Measurements from ENCODE around the gene CACNA1F.

DNA sequence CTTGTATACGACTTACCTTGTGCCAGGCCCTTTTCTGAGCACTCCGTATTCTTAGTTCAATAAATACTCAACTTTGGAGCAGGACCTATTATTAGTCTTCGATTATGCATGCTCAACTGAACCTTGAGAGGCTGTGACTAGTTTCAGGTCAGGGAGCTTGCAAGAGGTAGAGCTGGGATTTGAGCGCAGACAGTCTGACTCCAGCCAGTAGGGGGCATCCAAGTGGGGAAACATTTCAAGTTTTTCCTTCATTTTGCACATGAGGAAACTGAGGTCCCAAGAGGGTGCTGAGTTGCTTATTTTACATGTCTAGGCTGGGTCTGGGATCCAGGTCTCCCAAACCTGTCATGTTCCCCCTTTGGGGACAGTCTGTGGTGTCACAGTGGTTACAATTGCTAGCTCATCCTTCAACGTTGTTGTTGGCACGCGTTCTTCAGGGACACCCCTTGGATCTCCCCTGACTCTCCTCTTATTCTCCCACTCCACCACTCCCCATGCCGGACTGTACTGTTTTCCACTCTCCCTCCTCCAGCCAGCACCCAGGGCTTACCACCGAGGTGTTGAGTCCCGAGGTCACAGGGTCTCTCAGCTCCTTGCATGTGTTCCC lies 40.3 kb downstream of the CACNA1F start:
- TF ChIP-seq CTCF (conservative IDR thresholded peaks at IDR 0.05; ENCODE audit: low read length) (peak; percentile 80), EZH2phosphoT487 (IDR thresholded peaks at IDR 0.05; ENCODE audit: borderline replicate concordance, low read depth, low read length) (no peak)

Data from OCI-LY7 (cell line).